Gastrocnemius medialis (tissue), 4 donors: Measurements from ENCODE around the gene USF3. TPM values are rescaled to one million over a fixed set of nuclear protein-coding genes. Genes with fewer than 3 reads are reported as not detected.

Experiments
- ATAC-seq, 2 donors: fragments of 150-250 bp; one replicate each; pipeline ENCODE4 v1.9.1; 2016
- DNase-seq, 2 donors: peaks; one replicate each; pipeline ENCODE4 v3.0.0-alpha.2; 2019
- H3K27ac ChIP-seq, 4 donors: fragments of 200-600 bp; sonication (generic); 1 replicate in 1 of 4; 2 replicates in 3 of 4; pipeline ENCODE4 v1.5.1; 2016 to 2018; ENCODE audit warnings: mild to moderate bottlenecking in 2 of 4, moderate library complexity in 1 of 4
- H3K27me3 ChIP-seq, 3 donors: fragments of 200-600 bp; sonication (generic) in 2 of 3; 1 replicate in 1 of 3; 2 replicates in 2 of 3; pipeline versions ENCODE4 v1.5.1 to v1.6.0; 2016 to 2019; ENCODE audit warnings: mild to moderate bottlenecking in 1 of 3, moderate library complexity in 1 of 3
- H3K36me3 ChIP-seq, 2 donors: fragments of 200-600 bp; sonication (generic) in 1 of 2; one replicate each; pipeline ENCODE4 v1.5.1; 2017 to 2018
- H3K4me1 ChIP-seq, 2 donors: fragments of 200-600 bp; sonication (generic) in 1 of 2; one replicate each; pipeline ENCODE4 v1.5.1; 2016 to 2017; ENCODE audit warnings: mild to moderate bottlenecking in 2 of 2
- H3K4me3 ChIP-seq, 4 donors: fragments of 200-600 bp; sonication (generic) in 3 of 4; 1 replicate in 1 of 4; 2 replicates in 3 of 4; pipeline ENCODE4 v1.5.1; 2016 to 2019; ENCODE audit warnings: mild to moderate bottlenecking in 2 of 4
- H3K9me3 ChIP-seq, 3 donors: fragments of 200-600 bp; sonication (generic) in 2 of 3; 1 replicate in 1 of 3; 2 replicates in 2 of 3; pipeline ENCODE4 v1.5.1; 2016 to 2019
- POLR2A ChIP-seq, 2 donors: fragments of 450-650 bp; IDR thresholded peaks; one replicate each; pipeline ENCODE4 v1.6.1; 2017; ENCODE audit warnings: antibody characterized with exemption in 2 of 2, mild to moderate bottlenecking in 2 of 2, moderate library complexity in 2 of 2
- in situ Hi-C, 4 donors: fragments of 200-750 bp; cut with MboI; loops; one replicate each; pipeline versions ENCODE4 v1.15.0 to v1.8.0; 2017; ENCODE audit warnings: low sequenced_read_pairs in 4 of 4
- intact Hi-C: fragments of 100-400 bp; cut with DNase I; formaldehyde crosslinking; loops from one replicate; pipeline ENCODE4 v1.15.1; 2023; ENCODE audit warnings: low total_unique reads
- total RNA-seq, 4 donors: library from RNA; depleted of rRNA; stranded (reverse); fragments of >200 nt; gene quantifications; one replicate each; pipeline versions ENCODE4 v1.1.0 to v1.2.3, GENCODE V29; 2016
- TF ChIP-seq, protein P1 (sequence below), 5 experiments: fragments of 450-650 bp in 3 of 5; fragments of 200-600 bp in 2 of 5; sonication (generic) in 2 of 5; IDR thresholded peaks in 4 of 5; conservative IDR thresholded peaks in 1 of 5; 1 replicate in 4 of 5; 2 replicates in 1 of 5; pipeline ENCODE4 v1.5.1; 2016 to 2019; ENCODE audit warnings: antibody characterized with exemption in 5 of 5, mild to moderate bottlenecking in 3 of 5, moderate library complexity in 3 of 5

The USF3 gene
- total RNA-seq, 4 donors from 2014 or later = 35.7 to 49.6 (median 40.1) TPM

DNA sequence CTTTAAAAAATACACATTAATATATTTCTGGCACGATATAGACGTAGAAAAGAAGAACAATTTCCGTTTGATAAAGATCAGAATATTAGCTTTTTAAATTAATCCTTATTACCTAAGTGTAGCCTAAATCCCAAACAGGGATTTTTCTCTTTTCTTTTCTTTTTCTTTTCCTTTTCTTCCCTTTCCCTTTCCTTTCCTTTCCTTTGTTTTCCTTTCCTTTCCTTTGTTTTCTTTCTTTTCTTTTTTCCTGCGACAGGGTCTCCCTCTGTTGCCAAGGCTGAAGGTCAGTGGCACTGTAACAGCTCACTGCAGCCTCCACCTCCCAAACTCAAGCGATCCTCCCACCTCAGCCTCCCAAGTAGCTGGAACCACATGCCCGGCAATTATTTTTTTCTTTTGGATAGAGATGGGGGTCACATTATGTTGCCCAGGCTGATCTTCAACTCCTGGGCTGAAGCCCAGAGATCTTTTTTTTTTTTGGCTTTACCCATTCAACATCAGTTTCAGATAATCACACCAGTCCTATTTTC is 1.8 kb upstream of the USF3 start:
- DNase-seq = no peak
- Histone ChIP-seq H3K4me1 (peaks cover 34 to 39% of the 10 kb centered on the region in 2 donors), H3K36me3 (no peaks in the 10 kb centered on the region), H3K9me3 (no peaks in the 10 kb centered on the region), H3K27me3 (no peaks in the 10 kb centered on the region), H3K4me3 (peak overlapping the region; percentile 69 to 76 (median 74)), H3K27ac (peak overlapping the region; percentile 94 to 99 (median 95))
- TF ChIP-seq, protein P1, sequence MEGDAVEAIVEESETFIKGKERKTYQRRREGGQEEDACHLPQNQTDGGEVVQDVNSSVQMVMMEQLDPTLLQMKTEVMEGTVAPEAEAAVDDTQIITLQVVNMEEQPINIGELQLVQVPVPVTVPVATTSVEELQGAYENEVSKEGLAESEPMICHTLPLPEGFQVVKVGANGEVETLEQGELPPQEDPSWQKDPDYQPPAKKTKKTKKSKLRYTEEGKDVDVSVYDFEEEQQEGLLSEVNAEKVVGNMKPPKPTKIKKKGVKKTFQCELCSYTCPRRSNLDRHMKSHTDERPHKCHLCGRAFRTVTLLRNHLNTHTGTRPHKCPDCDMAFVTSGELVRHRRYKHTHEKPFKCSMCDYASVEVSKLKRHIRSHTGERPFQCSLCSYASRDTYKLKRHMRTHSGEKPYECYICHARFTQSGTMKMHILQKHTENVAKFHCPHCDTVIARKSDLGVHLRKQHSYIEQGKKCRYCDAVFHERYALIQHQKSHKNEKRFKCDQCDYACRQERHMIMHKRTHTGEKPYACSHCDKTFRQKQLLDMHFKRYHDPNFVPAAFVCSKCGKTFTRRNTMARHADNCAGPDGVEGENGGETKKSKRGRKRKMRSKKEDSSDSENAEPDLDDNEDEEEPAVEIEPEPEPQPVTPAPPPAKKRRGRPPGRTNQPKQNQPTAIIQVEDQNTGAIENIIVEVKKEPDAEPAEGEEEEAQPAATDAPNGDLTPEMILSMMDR (IDR thresholded peaks at IDR 0.05 in 4 of 5, conservative IDR thresholded peaks at IDR 0.05 in 1 of 5) = no peak
- no peak for TF ChIP-seq POLR2A (IDR thresholded peaks at IDR 0.05)
- intact Hi-C loops = loop anchor here (2.0 to 5.0 kb wide), 4 partner anchors 71 to 681 kb away; partner anchors contain the start of gene ZDHHC23
- no peak for ATAC-seq
- in situ Hi-C loops = loop anchor here in 1 of 4 donors (5.0 to 10.0 kb wide), 2 partner anchors 49 to 183 kb away; partner anchors contain the start of genes ATP6V1A, NAA50 and SPICE1

DNA sequence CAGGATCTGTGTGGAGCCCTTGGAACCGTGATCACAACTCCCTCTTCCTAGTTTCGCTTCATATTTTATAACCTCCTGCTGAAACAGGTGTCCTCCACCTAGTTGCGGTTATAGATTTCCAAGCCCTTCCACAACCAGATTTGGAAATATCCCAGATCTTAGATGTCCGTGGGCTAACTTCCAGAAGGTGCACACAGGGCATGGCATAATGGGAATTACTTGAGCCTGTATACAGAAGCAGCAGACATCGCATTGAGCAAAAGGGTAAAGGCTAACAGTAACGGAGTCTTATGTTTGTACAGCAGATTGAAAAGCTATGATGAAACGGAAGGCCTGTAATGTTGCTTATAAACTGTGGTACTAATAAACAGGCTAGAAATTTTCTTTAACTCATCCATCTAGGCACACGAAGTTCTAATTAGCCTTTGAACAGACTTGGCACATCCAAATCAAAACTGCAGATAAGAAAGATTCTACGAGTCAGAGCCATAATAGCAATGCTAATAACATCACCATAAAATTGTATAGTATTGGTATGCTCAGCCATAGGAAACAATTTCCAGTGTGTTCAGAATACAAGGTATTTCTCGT is 1.2 kb upstream of the USF3 start:
- peak; percentile 13 for ATAC-seq
- peaks cover 41 to 45% of the 10 kb centered on the region in 2 donors for H3K4me1 ChIP-seq
- in situ Hi-C loops = loop anchor here in 1 of 4 donors (5.0 to 10.0 kb wide), 2 partner anchors 50 to 183 kb away; partner anchors contain the start of genes ATP6V1A, NAA50 and SPICE1

DNA sequence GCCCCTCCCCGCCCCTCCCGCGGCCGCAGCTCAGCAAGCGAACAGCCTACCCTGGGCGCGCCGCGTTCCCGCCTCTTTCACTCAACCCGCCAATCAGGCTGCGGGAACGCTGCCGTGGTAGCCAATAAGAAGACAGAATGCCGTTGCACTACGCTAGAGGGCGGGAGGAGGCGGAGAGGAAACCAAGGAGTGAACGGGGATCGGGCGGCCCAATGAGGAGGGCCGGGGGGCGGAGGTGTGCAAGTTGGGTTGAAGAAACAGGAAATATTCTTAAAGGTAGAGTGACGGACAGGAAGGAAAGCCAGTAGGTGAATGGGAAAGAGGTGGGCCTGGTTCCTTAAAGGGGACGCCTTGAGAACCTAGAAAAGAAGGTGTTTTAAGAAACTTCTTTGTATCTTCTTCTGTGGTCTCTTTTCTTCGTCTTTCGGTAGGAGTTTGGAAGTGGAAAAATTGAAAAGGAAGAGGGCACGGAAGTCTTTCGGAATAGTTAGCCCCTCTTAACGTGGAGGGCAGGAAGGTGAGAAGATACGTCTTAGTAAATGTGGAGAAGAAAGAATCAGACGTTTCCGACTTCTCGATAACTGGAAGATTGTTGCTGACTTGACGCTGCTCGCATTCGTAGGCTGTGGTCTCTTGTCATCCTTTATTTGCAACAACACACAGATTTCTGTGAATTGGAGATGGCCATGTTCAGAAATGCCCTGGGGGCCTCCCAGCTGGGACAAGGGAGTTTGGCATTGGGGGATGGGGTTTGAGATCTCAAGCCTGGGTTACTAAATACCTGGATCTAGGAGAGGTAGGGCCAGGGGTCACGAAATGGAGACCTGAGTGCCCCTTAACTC is 437 bp upstream of the USF3 start:
- peak overlapping the region; percentile 76 to 91 (median 78) for H3K4me3 ChIP-seq
- H3K27ac ChIP-seq = peak overlapping the region; percentile 95 to 99 (median 96)
- no peaks in the 10 kb centered on the region for H3K27me3 ChIP-seq
- ATAC-seq = peak; percentile 91 to 92
- in situ Hi-C loops = loop anchor here in 1 of 4 donors (5.0 to 10.0 kb wide), 2 partner anchors 50 to 182 kb away; partner anchors contain the start of genes ATP6V1A, NAA50 and SPICE1
- intact Hi-C loops = loop anchor here (1.0 to 5.0 kb wide), 6 partner anchors 36 to 680 kb away; partner anchors contain the start of genes CCDC191, NAA50 and QTRT2
- no peaks in the 10 kb centered on the region for H3K36me3 ChIP-seq
- H3K9me3 ChIP-seq = no peaks in the 10 kb centered on the region
- peak; percentile 100 for DNase-seq
- peaks cover 48 to 51% of the 10 kb centered on the region in 2 donors for H3K4me1 ChIP-seq
- TF ChIP-seq, protein P1 (IDR thresholded peaks at IDR 0.05 in 4 of 5, conservative IDR thresholded peaks at IDR 0.05 in 1 of 5) = peak in 2 of 5 experiments; percentile 5 to 24
- TF ChIP-seq POLR2A (IDR thresholded peaks at IDR 0.05) = no peak

More for the DNA sequence above, 1.2 kb upstream of the USF3 start:
- Histone ChIP-seq H3K27ac (peak overlapping the region; percentile 94 to 99 (median 95)), H3K27me3 (no peaks in the 10 kb centered on the region), H3K4me3 (peak overlapping the region; percentile 69 to 76 (median 74)), H3K9me3 (no peaks in the 10 kb centered on the region), H3K36me3 (no peaks in the 10 kb centered on the region)
- no peak for TF ChIP-seq POLR2A (IDR thresholded peaks at IDR 0.05)
- TF ChIP-seq, protein P1 (IDR thresholded peaks at IDR 0.05 in 4 of 5, conservative IDR thresholded peaks at IDR 0.05 in 1 of 5) = no peak
- no peak for DNase-seq
- intact Hi-C loops = loop anchor here (1.0 to 5.0 kb wide), 7 partner anchors 37 to 680 kb away; partner anchors contain the start of genes CCDC191, NAA50, QTRT2 and ZDHHC23

DNA sequence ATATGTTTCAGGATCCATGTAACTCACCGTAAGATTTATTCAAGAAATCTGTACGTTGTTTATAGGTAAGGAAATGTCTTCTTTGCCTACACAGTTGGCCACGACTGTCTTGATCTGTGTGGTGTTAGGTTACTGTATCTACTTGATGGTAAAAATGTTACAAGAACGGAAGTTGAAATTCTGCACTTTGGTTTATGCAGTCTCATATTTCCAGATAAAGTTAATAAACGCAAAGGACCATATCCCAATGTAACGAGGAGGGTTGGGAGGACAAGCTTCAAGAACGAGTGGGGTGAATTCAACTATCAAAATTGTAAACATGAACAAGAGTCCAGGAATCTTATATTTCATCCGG is 1.0 kb downstream of the USF3 start:
- TF ChIP-seq, protein P1 (IDR thresholded peaks at IDR 0.05 in 4 of 5, conservative IDR thresholded peaks at IDR 0.05 in 1 of 5) = no peak
- no peak for TF ChIP-seq POLR2A (IDR thresholded peaks at IDR 0.05)
- Histone ChIP-seq H3K4me3 (peak overlapping the region; percentile 76 to 91 (median 81)), H3K27me3 (no peaks in the 10 kb centered on the region), H3K36me3 (no peaks in the 10 kb centered on the region), H3K27ac (peak overlapping the region; percentile 95 to 99 (median 96)), H3K4me1 (peaks cover 63 to 66% of the 10 kb centered on the region in 2 donors), H3K9me3 (no peaks in the 10 kb centered on the region)
- in situ Hi-C loops = loop anchor here in 1 of 4 donors (5.0 to 10.0 kb wide), 2 partner anchors 52 to 181 kb away; partner anchors contain the start of genes ATP6V1A, NAA50 and SPICE1
- intact Hi-C loops = loop anchor here (5.0 kb wide), 3 partner anchors 68 to 678 kb away; a partner anchor contains a TSS
- DNase-seq = no peak
- no peak for ATAC-seq
